A549 (cell line): ENCODE results near the gene GATA2. TPM values are rescaled to one million over a fixed set of nuclear protein-coding genes. Genes with fewer than 3 reads are reported as not detected.

Experiments
- ATAC-seq, 2 experiments: fragments of 200-7000 bp in 1 of 2; fragments of >200 bp in 1 of 2; cut with Nextera tagmentation in 1 of 2; cut with Tn5 transposase in 1 of 2; 3 replicates each; pipeline versions ENCODE4 v1.8.0 to v1.9.1; 2018 to 2020; ENCODE audit warnings: mild to moderate bottlenecking in 1 of 2, moderate library complexity in 1 of 2
- CTCF ChIA-PET: fragments of 300-600 bp; sonication (Branson Sonifier 250); formaldehyde crosslinking; extraction: SDS; loops from one replicate; lab custom pipeline; 2021; ENCODE audit warnings: antibody characterized with exemption, inconsistent platforms; lab: Yijun Ruan, JAX
- POLR2A ChIA-PET: fragments of 350-600 bp; formaldehyde crosslinking; extraction: SDS; loops from one replicate; lab custom pipeline; 2021; ENCODE audit warnings: antibody characterized with exemption, inconsistent platforms; lab: Yijun Ruan, JAX
- DNase-seq, 2 experiments: peaks; one replicate each; pipeline versions ENCODE4 v3.0.0 to v3.0.0-alpha.2; 2011 to 2016; ENCODE audit warnings: low read depth in 1 of 2, low spot score in 1 of 2
- FAIRE-seq: peaks from 2 replicates; lab custom pipeline; 2011; peaks lifted over from hg19 to GRCh38; lab: Jason Lieb, UNC
- H3K27ac ChIP-seq, 2 experiments: fragments of >200 bp; sonication (Bioruptor Twin); formaldehyde crosslinking; 3 replicates each; pipeline ENCODE4 v1.5.1; 2016 to 2017
- H3K4me1 ChIP-seq: fragments of >200 bp; sonication (Bioruptor Twin); formaldehyde crosslinking; 3 replicates; pipeline ENCODE4 v1.6.1; 2016
- H3K4me2 ChIP-seq: fragments of >200 bp; sonication (Bioruptor Twin); formaldehyde crosslinking; 3 replicates; pipeline ENCODE4 v1.6.1; 2016
- H3K4me3 ChIP-seq: fragments of >200 bp; sonication (Bioruptor Twin); formaldehyde crosslinking; 3 replicates; pipeline ENCODE4 v1.5.1; 2016
- H3K9me3 ChIP-seq: fragments of >200 bp; sonication (Bioruptor Twin); formaldehyde crosslinking; 3 replicates; pipeline ENCODE4 v1.6.1; 2016
- ATOH8 ChIP-seq: fragments of 250-450 bp; sonication (Bioruptor Pico); IDR thresholded peaks from 2 replicates; pipeline ENCODE4 v1.5.0; 2020; ENCODE audit warnings: low read depth, mild to moderate bottlenecking, moderate library complexity
- BHLHE40 ChIP-seq: IDR thresholded peaks from 2 replicates; pipeline ENCODE4 v1.6.1; 2012; ENCODE audit warnings: low read depth, low read length, inconsistent platforms
- CTCF ChIP-seq: fragments of >200 bp; sonication (Bioruptor Twin); formaldehyde crosslinking; IDR thresholded peaks from 3 replicates; pipeline ENCODE4 v1.5.1; 2016
- EHF ChIP-seq: fragments of 250-450 bp; sonication (Bioruptor Pico); IDR thresholded peaks from 2 replicates; pipeline ENCODE4 v1.5.0; 2020; ENCODE audit warnings: mild to moderate bottlenecking
- ELK1 ChIP-seq: fragments of 150-350 bp; IDR thresholded peaks from 2 replicates; pipeline ENCODE4 v1.6.1; 2014; ENCODE audit warnings: low read depth, mild to moderate bottlenecking, low read length
- GATA3 ChIP-seq: IDR thresholded peaks from 2 replicates; pipeline ENCODE4 v1.6.1; 2012; ENCODE audit warnings: borderline replicate concordance
- HEYL ChIP-seq: fragments of 250-450 bp; sonication (Bioruptor Pico); IDR thresholded peaks from 2 replicates; pipeline ENCODE4 v1.8.0; 2021; ENCODE audit warnings: mild to moderate bottlenecking, moderate library complexity
- HOXB5 ChIP-seq: fragments of 250-450 bp; sonication (Bioruptor Pico); IDR thresholded peaks from 2 replicates; pipeline ENCODE4 v1.5.0; 2020; ENCODE audit warnings: mild to moderate bottlenecking, moderate library complexity
- JUNB ChIP-seq: fragments of >200 bp; sonication (Bioruptor Twin); formaldehyde crosslinking; IDR thresholded peaks from 2 replicates; pipeline ENCODE4 v1.6.1; 2016
- MAFK ChIP-seq: fragments of 450-650 bp; IDR thresholded peaks from 2 replicates; pipeline ENCODE4 v1.6.1; 2014; ENCODE audit not compliant: partially characterized antibody
- MAX ChIP-seq: IDR thresholded peaks from 2 replicates; pipeline ENCODE4 v1.6.1; 2012
- NPAS2 ChIP-seq: fragments of 250-450 bp; sonication (Bioruptor Pico); IDR thresholded peaks from 2 replicates; pipeline ENCODE4 v1.8.0; 2022; ENCODE audit warnings: mild to moderate bottlenecking, moderate library complexity, borderline replicate concordance
- PHF8 ChIP-seq: fragments of 200-600 bp; sonication (generic); IDR thresholded peaks from 2 replicates; pipeline ENCODE4 v1.6.1; 2016; ENCODE audit warnings: low read depth, mild to moderate bottlenecking, antibody characterized with exemption, moderate library complexity, borderline replicate concordance
- RARB ChIP-seq: fragments of 250-450 bp; sonication (Bioruptor Pico); IDR thresholded peaks from 2 replicates; pipeline ENCODE4 v1.8.0; 2021; ENCODE audit warnings: mild to moderate bottlenecking, moderate library complexity
- RCOR1 ChIP-seq: fragments of 150-350 bp; IDR thresholded peaks from 2 replicates; pipeline ENCODE4 v1.6.1; 2014; ENCODE audit warnings: antibody characterized with exemption, low read length, low read depth
- REST ChIP-seq: fragments of 200-600 bp; sonication (generic); IDR thresholded peaks from 2 replicates; pipeline ENCODE4 v1.6.1; 2016; ENCODE audit warnings: antibody characterized with exemption, mild to moderate bottlenecking, moderate library complexity
- TFCP2L1 ChIP-seq: fragments of 250-450 bp; sonication (Bioruptor Pico); IDR thresholded peaks from 2 replicates; pipeline ENCODE4 v1.5.0; 2021; ENCODE audit warnings: mild to moderate bottlenecking
- ZC3H11A ChIP-seq: fragments of 450-650 bp; IDR thresholded peaks from 2 replicates; pipeline ENCODE4 v1.6.1; 2014; ENCODE audit warnings: antibody characterized with exemption, mild to moderate bottlenecking
- WGBS: methylation state at CpG from one replicate; pipeline ENCODE4 v1.1.6; 2017; ENCODE audit errors: missing lambda C conversion rate; 5-methylcytosine and 5-hydroxymethylcytosine counted together
- polyA plus RNA-seq, 4 experiments: library from polyadenylated mRNA; depleted of rRNA in 3 of 4; stranded (reverse); fragments of >200 nt; fragmentation: RNase III in 1 of 4; extraction: RNeasy Plus Mini Kit Qiagen cat#74134 plus additional on column Dnase treatment in 1 of 4; gene quantifications; 2 replicates in 3 of 4; 3 replicates in 1 of 4; pipeline ENCODE4 v1.2.3, GENCODE V29; 2011 to 2017

GATA2 gene
- polyA plus RNA-seq, 2 of the 4 experiments (the other 2 are of a cell fraction): 0.68 to 4.9 TPM

GRCh38 chr3:128442070-128442469 is 50.9 kb downstream of the GATA2 start:
- POLR2A ChIA-PET: no interaction called here
- H3K4me2 ChIP-seq: no peak overlapping the region
- DNase-seq (no peak), FAIRE-seq (no peak), ATAC-seq (no peak)
- CTCF ChIA-PET: interaction anchor here (0.9 to 1.9 kb wide), 3 partner anchors 13 to 142 kb away, joined by 3 to 10 read pairs (median 3); no protein-coding TSS in a partner anchor
- no peaks in the 10 kb centered on the region for H3K9me3 ChIP-seq
- TF ChIP-seq HEYL (no peak), RARB (CRISPR knock-in tag) (no peak), TFCP2L1 (no peak), EHF (CRISPR knock-in tag) (no peak), GATA3 (no peak), PHF8 (no peak), JUNB (no peak), ELK1 (no peak), MAFK (no peak), ZC3H11A (no peak)
- 80% methylated on average over 1 of the region's 7 CpGs for WGBS
- H3K27ac ChIP-seq: no peak overlapping the region
- H3K4me1 ChIP-seq: no peaks in the 10 kb centered on the region
- no peak overlapping the region for H3K4me3 ChIP-seq

- ATAC-seq: peak in 1 of 2 experiments; percentile 31; a peak in 1 of 6 replicates
- no peaks in the 10 kb centered on the region for H3K9me3 ChIP-seq
- no peak overlapping the region for H3K4me3 ChIP-seq
- H3K27ac ChIP-seq: no peak overlapping the region
- H3K4me2 ChIP-seq: no peak overlapping the region
- ChIA-PET CTCF (interaction anchor here (0.9 to 3.1 kb wide), 5 partner anchors 14 to 60 kb away, joined by 3 to 12 read pairs (median 4); no protein-coding TSS in a partner anchor), POLR2A (no interaction called here)
- 9% methylated on average over 2 of the region's 3 CpGs for WGBS
- H3K4me1 ChIP-seq: no peaks in the 10 kb centered on the region
- TF ChIP-seq REST (no peak), BHLHE40 (no peak), ATOH8 (no peak), MAX (no peak)
- no peak for DNase-seq
- FAIRE-seq: no peak
Measured at GRCh38 chr3:128439226-128439625, 53.8 kb downstream of the GATA2 start.

GRCh38 chr3:128438488-128439072 is 54.4 kb downstream of the GATA2 start:
- 25% methylated on average over 4 of the region's 6 CpGs for WGBS
- Histone ChIP-seq H3K4me2 (no peak overlapping the region), H3K4me1 (no peaks in the 10 kb centered on the region), H3K27ac (no peak overlapping the region), H3K4me3 (no peak overlapping the region), H3K9me3 (no peaks in the 10 kb centered on the region)
- TF ChIP-seq CTCF (peak; percentile 23; the same call in 2 of the 3 replicates), RCOR1 (no peak), MAX (no peak), HOXB5 (CRISPR knock-in tag) (no peak), NPAS2 (CRISPR knock-in tag) (no peak), TFCP2L1 (no peak)
- ChIA-PET POLR2A (no interaction called here), CTCF (interaction anchor here (0.9 to 3.1 kb wide), 5 partner anchors 13 to 61 kb away, joined by 3 to 12 read pairs (median 4); no protein-coding TSS in a partner anchor)
- FAIRE-seq: no peak
- DNase-seq: no peak
- peak in 1 of 2 experiments; percentile 71; a peak in 3 of 6 replicates for ATAC-seq
